ENCODE results near the gene OASL.
"Not testable (repeated sequence)": the region's sequence is repeated elsewhere in the genome, so short reads cannot be mapped to it uniquely, and the experiment has no call there.

Gene OASL

GRCh38 chr12:121038861-121039668, at the start of gene OASL:
OASL (minus strand) TSS chr12:121039246; CDS start chr12:121038971, 275 bp downstream.
- Histone ChIP-seq H3K9ac (ENCODE audit: low read depth, low read length) (no peak within 1 kb of the TSS), H3K4me3 (ENCODE audit: low read depth, low read length) (no peak within 1 kb of the TSS), H3K36me3 (ENCODE audit: control insufficient read depth, insufficient read depth, low read length) (no peaks in the 10 kb centered on the region), H3K9me3 (ENCODE audit: control insufficient read depth, insufficient read depth, low read length) (no peaks in the 10 kb centered on the region), H3K27me3 (ENCODE audit: control insufficient read depth, insufficient read depth, low read length) (no peaks in the 10 kb centered on the region), H3K4me1 (ENCODE audit: control insufficient read depth, insufficient read depth, low read length) (no peaks in the 10 kb centered on the region)

- H3K9ac ChIP-seq (ENCODE audit: low read depth, low read length): no peak overlapping the region
- no peaks in the 10 kb centered on the region for H3K9me3 ChIP-seq (ENCODE audit: control insufficient read depth, insufficient read depth, low read length)
- no peaks in the 10 kb centered on the region for H3K36me3 ChIP-seq (ENCODE audit: control insufficient read depth, insufficient read depth, low read length)
- no peaks in the 10 kb centered on the region for H3K4me1 ChIP-seq (ENCODE audit: control insufficient read depth, insufficient read depth, low read length)
- peaks cover 2% of the 10 kb centered on the region for H3K27me3 ChIP-seq (ENCODE audit: control insufficient read depth, insufficient read depth, low read length)
- H3K4me3 ChIP-seq (ENCODE audit: low read depth, low read length): no peak overlapping the region
Observed at GRCh38 chr12:121088195-121088585, 49.1 kb upstream of the OASL start.

- H3K9me3 ChIP-seq (ENCODE audit: control insufficient read depth, insufficient read depth, low read length): no peaks in the 10 kb centered on the region
- H3K27me3 ChIP-seq (ENCODE audit: control insufficient read depth, insufficient read depth, low read length): peaks cover 2% of the 10 kb centered on the region
- no peaks in the 10 kb centered on the region for H3K36me3 ChIP-seq (ENCODE audit: control insufficient read depth, insufficient read depth, low read length)
- H3K4me1 ChIP-seq (ENCODE audit: control insufficient read depth, insufficient read depth, low read length): no peaks in the 10 kb centered on the region
- no peak overlapping the region for H3K4me3 ChIP-seq (ENCODE audit: low read depth, low read length)
- H3K9ac ChIP-seq (ENCODE audit: low read depth, low read length): no peak overlapping the region
Observed at GRCh38 chr12:121087467-121088194, 48.6 kb upstream of the OASL start.

GRCh38 chr12:121086781-121087295, 47.8 kb upstream of the OASL start:
- no peaks in the 10 kb centered on the region for H3K4me1 ChIP-seq (ENCODE audit: control insufficient read depth, insufficient read depth, low read length)
- H3K36me3 ChIP-seq (ENCODE audit: control insufficient read depth, insufficient read depth, low read length): no peaks in the 10 kb centered on the region
- H3K9ac ChIP-seq (ENCODE audit: low read depth, low read length): no peak overlapping the region
- no peak overlapping the region for H3K4me3 ChIP-seq (ENCODE audit: low read depth, low read length)
- H3K9me3 ChIP-seq (ENCODE audit: control insufficient read depth, insufficient read depth, low read length): no peaks in the 10 kb centered on the region
- H3K27me3 ChIP-seq (ENCODE audit: control insufficient read depth, insufficient read depth, low read length): no peaks in the 10 kb centered on the region

GRCh38 chr12:121085506-121086353, 46.7 kb upstream of the OASL start:
- Histone ChIP-seq H3K27me3 (ENCODE audit: control insufficient read depth, insufficient read depth, low read length) (no peaks in the 10 kb centered on the region), H3K9ac (ENCODE audit: low read depth, low read length) (no peak overlapping the region), H3K4me1 (ENCODE audit: control insufficient read depth, insufficient read depth, low read length) (no peaks in the 10 kb centered on the region), H3K36me3 (ENCODE audit: control insufficient read depth, insufficient read depth, low read length) (no peaks in the 10 kb centered on the region), H3K4me3 (ENCODE audit: low read depth, low read length) (no peak overlapping the region), H3K9me3 (ENCODE audit: control insufficient read depth, insufficient read depth, low read length) (no peaks in the 10 kb centered on the region)

GRCh38 chr12:121085069-121085468, 46.0 kb upstream of the OASL start:
- Histone ChIP-seq H3K27me3 (ENCODE audit: control insufficient read depth, insufficient read depth, low read length) (no peaks in the 10 kb centered on the region), H3K4me1 (ENCODE audit: control insufficient read depth, insufficient read depth, low read length) (no peaks in the 10 kb centered on the region), H3K9ac (ENCODE audit: low read depth, low read length) (no peak overlapping the region), H3K36me3 (ENCODE audit: control insufficient read depth, insufficient read depth, low read length) (no peaks in the 10 kb centered on the region), H3K9me3 (ENCODE audit: control insufficient read depth, insufficient read depth, low read length) (no peaks in the 10 kb centered on the region), H3K4me3 (ENCODE audit: low read depth, low read length) (no peak overlapping the region)

- H3K4me1 ChIP-seq (ENCODE audit: control insufficient read depth, insufficient read depth, low read length): no peaks in the 10 kb centered on the region
- H3K4me3 ChIP-seq (ENCODE audit: low read depth, low read length): no peak overlapping the region
- no peaks in the 10 kb centered on the region for H3K36me3 ChIP-seq (ENCODE audit: control insufficient read depth, insufficient read depth, low read length)
- H3K9ac ChIP-seq (ENCODE audit: low read depth, low read length): no peak overlapping the region
- no peaks in the 10 kb centered on the region for H3K9me3 ChIP-seq (ENCODE audit: control insufficient read depth, insufficient read depth, low read length)
- H3K27me3 ChIP-seq (ENCODE audit: control insufficient read depth, insufficient read depth, low read length): no peaks in the 10 kb centered on the region
Observed at GRCh38 chr12:121084229-121084628, 45.2 kb upstream of the OASL start.

- H3K36me3 ChIP-seq (ENCODE audit: control insufficient read depth, insufficient read depth, low read length): no peaks in the 10 kb centered on the region
- H3K9me3 ChIP-seq (ENCODE audit: control insufficient read depth, insufficient read depth, low read length): no peaks in the 10 kb centered on the region
- no peak overlapping the region for H3K4me3 ChIP-seq (ENCODE audit: low read depth, low read length)
- no peaks in the 10 kb centered on the region for H3K4me1 ChIP-seq (ENCODE audit: control insufficient read depth, insufficient read depth, low read length)
- H3K9ac ChIP-seq (ENCODE audit: low read depth, low read length): no peak overlapping the region
- H3K27me3 ChIP-seq (ENCODE audit: control insufficient read depth, insufficient read depth, low read length): no peaks in the 10 kb centered on the region
Observed at GRCh38 chr12:121080909-121081308, 41.9 kb upstream of the OASL start.

- H3K27me3 ChIP-seq (ENCODE audit: control insufficient read depth, insufficient read depth, low read length): no peaks in the 10 kb centered on the region
- no peaks in the 10 kb centered on the region for H3K9me3 ChIP-seq (ENCODE audit: control insufficient read depth, insufficient read depth, low read length)
- no peaks in the 10 kb centered on the region for H3K4me1 ChIP-seq (ENCODE audit: control insufficient read depth, insufficient read depth, low read length)
- H3K4me3 ChIP-seq (ENCODE audit: low read depth, low read length): no peak overlapping the region
- H3K9ac ChIP-seq (ENCODE audit: low read depth, low read length): no peak overlapping the region
- H3K36me3 ChIP-seq (ENCODE audit: control insufficient read depth, insufficient read depth, low read length): no peaks in the 10 kb centered on the region
Observed at GRCh38 chr12:121079736-121080272, 40.8 kb upstream of the OASL start.

GRCh38 chr12:121077440-121077839, 38.4 kb upstream of the OASL start:
- not testable (repeated sequence) for H3K9me3 ChIP-seq (ENCODE audit: control insufficient read depth, insufficient read depth, low read length); H3K27me3 ChIP-seq (ENCODE audit: control insufficient read depth, insufficient read depth, low read length); H3K4me3 ChIP-seq (ENCODE audit: low read depth, low read length); H3K36me3 ChIP-seq (ENCODE audit: control insufficient read depth, insufficient read depth, low read length); H3K9ac ChIP-seq (ENCODE audit: low read depth, low read length); H3K4me1 ChIP-seq (ENCODE audit: control insufficient read depth, insufficient read depth, low read length)

GRCh38 chr12:121075911-121076310, 36.9 kb upstream of the OASL start:
- H3K4me1 ChIP-seq (ENCODE audit: control insufficient read depth, insufficient read depth, low read length); H3K9ac ChIP-seq (ENCODE audit: low read depth, low read length); H3K27me3 ChIP-seq (ENCODE audit: control insufficient read depth, insufficient read depth, low read length); H3K9me3 ChIP-seq (ENCODE audit: control insufficient read depth, insufficient read depth, low read length); H3K4me3 ChIP-seq (ENCODE audit: low read depth, low read length); H3K36me3 ChIP-seq (ENCODE audit: control insufficient read depth, insufficient read depth, low read length): not testable (repeated sequence)
